Right renal pelvis (tissue), 4 donors: ENCODE measurements around the gene COG5. TPM values are rescaled to one million over a fixed set of nuclear protein-coding genes. Genes with fewer than 3 reads are reported as not detected.
"Not testable (repeated sequence)": the region's sequence is repeated elsewhere in the genome, so short reads cannot be mapped to it uniquely, and the experiment has no call there.

Experiments
- DNase-seq, 4 donors: peaks; one replicate each; pipeline ENCODE4 v3.0.0-alpha.2; 2013; ENCODE audit warnings: low read depth in 4 of 4, low spot score in 3 of 4, missing footprints in 1 of 4
- polyA plus RNA-seq, 4 donors: library from polyadenylated mRNA; unstranded; fragments of 120-200 nt; gene quantifications; one replicate each; pipeline ENCODE4 v1.2.1, GENCODE V29; 2013; ENCODE audit not compliant: insufficient read length in 4 of 4

COG5 gene
- polyA plus RNA-seq, 4 donors, result 27.3 to 39.2 (median 36.4) TPM

- no peak for DNase-seq
These were observed 17.1 kb upstream of the COG5 start for GRCh38 chr7:107580716-107581383.

GRCh38 chr7:107579885-107580715 lies 16.4 kb upstream of the COG5 start, which contains the start of gene BCAP29:
BCAP29 (plus strand) TSS chr7:107580246; CDS start chr7:107580773, 527 bp downstream.
- DNase-seq, result peak in 3 of 4 donors; percentile 43 to 54 (median 51)

GRCh38 chr7:107579554-107579884 lies 15.8 kb upstream of the COG5 start:
- no peak for DNase-seq

GRCh38 chr7:107573537-107573936 lies 9.8 kb upstream of the COG5 start:
- no peak for DNase-seq

- no peak for DNase-seq
These were observed 6.6 kb upstream of the COG5 start for GRCh38 chr7:107570298-107570697.

- no peak for DNase-seq
These were observed 1.0 kb upstream of the COG5 start for GRCh38 chr7:107564553-107565298.

- DNase-seq, result peak in 1 of 4 donors; percentile 38
These were observed 492 bp downstream of the COG5 start for GRCh38 chr7:107563081-107563774.

- DNase-seq, result no peak
These were observed 2.7 kb downstream of the COG5 start for GRCh38 chr7:107560898-107561516.

- DNase-seq, result no peak
These were observed 3.9 kb downstream of the COG5 start for GRCh38 chr7:107559864-107560263.

GRCh38 chr7:107555893-107556292 lies 7.8 kb downstream of the COG5 start:
- DNase-seq, result no peak

- DNase-seq, result no peak
These were observed 11.8 kb downstream of the COG5 start for GRCh38 chr7:107551936-107552335.

- DNase-seq, result no peak
These were observed 18.7 kb downstream of the COG5 start for GRCh38 chr7:107544848-107545591.

- DNase-seq, result no peak
These were observed 20.3 kb downstream of the COG5 start for GRCh38 chr7:107543338-107543993.

- no peak for DNase-seq
These were observed 25.7 kb downstream of the COG5 start for GRCh38 chr7:107538001-107538400.

GRCh38 chr7:107537228-107537627 lies 26.5 kb downstream of the COG5 start:
- not testable (repeated sequence) for DNase-seq

- no peak for DNase-seq
These were observed 29.6 kb downstream of the COG5 start for GRCh38 chr7:107534139-107534538.

- DNase-seq, result no peak
These were observed 33.0 kb downstream of the COG5 start for GRCh38 chr7:107530751-107531150.

- no peak for DNase-seq
These were observed 35.3 kb downstream of the COG5 start for GRCh38 chr7:107528461-107528860.

- no peak for DNase-seq
These were observed 36.5 kb downstream of the COG5 start for GRCh38 chr7:107527196-107527595.
